Stromal cell of bone marrow (primary cell): ENCODE measurements around the gene SPAAR.
"Not testable (repeated sequence)": the region's sequence is repeated elsewhere in the genome, so short reads cannot be mapped to it uniquely, and the experiment has no call there.

ENCODE experiments used
- DNase-seq: peaks from one replicate; pipeline ENCODE4 v3.0.0-alpha.2; 2012; ENCODE audit warnings: low read depth

The SPAAR gene

DNA sequence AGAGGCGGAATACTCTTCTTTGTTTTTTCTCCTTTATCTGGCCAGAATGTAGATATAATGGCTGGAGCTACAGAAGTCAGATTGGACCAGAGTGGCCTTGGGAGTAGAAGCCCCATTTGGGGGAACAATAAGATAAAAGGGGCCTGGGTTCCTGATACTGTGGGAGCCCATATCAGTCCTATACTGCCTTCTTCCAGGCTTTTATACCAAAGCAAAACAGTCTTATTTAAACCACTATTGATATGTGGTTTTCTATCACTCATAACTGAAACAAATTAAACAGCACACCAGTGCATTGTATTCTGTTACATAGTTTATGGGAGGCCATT is 14.3 kb downstream of the SPAAR start:
- DNase-seq: no peak

- DNase-seq: peak; percentile 93
These were observed 14.9 kb downstream of the SPAAR start for GRCh38 chr9:35923927-35924763.

DNA sequence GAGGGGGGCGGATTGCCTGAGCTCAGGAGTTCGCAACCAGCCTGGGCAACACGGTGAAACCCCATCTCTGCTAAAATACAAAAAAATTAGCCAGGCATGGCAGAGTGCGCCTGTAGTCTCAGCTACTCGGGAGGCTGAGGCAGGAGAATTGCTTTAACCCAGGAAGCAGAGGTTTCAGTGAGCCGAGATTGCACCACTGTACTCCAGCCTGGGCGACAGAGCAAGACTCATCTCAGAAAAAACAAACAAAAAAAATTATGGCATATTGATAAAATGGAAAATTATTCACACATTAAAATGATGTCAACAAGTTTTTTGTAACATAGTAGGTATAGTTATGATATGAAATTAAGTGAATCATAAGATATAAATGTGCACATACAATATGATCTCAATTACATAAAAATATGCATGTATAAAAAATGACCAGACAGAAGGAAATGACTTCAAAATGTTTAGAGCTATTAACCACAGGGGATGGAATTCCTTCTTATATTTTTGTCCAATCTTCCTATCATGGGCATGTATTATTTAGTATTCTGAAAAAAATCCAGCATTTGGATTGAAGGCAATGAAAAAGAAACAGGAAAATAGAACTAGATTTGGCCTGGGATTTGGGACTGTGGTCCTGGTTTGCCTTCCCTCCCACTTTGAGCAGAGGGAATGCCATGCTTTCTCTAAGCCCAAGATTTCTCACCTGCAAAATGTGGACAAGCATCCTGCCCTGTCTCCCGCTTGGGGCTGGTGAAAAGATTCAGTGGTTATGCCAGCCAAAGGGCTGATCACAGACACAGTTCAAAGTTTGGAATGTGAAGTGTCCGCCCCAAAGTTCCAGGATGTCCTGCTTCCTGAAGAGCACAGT is 19.5 kb downstream of the SPAAR start:
- DNase-seq: no peak

DNA sequence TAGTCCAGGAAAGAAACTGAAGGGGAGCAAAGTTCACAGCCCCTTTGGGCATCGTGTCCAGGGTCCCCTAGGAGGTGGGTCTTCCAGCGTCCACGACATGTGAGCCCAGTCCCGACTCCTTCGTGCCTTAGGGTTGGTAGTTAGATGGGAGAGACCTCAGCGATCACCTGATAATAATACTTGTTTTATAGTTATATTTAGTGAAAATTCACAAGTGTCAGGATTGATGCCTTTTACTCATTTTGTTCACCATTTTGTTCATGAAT is 20.1 kb downstream of the SPAAR start:
- DNase-seq: no peak

DNA sequence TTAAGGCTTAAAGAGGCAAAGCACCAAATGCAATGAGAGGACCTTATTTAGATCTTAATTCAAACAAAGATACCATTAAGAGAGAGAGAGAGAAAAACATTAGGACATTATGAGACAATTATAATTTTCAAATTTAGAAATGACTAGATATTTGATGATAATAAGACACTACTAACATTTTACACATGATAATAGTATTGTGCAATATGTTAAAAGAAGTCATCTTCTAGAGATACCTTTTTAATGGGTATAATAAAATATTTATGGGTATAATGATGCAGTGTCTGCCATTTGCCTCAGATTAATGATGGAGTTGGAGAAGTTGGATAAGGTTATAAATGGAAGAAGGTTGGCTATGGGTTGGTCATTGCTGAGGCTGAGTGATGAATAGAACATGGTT is 21.2 kb downstream of the SPAAR start:
- DNase-seq: no peak

DNA sequence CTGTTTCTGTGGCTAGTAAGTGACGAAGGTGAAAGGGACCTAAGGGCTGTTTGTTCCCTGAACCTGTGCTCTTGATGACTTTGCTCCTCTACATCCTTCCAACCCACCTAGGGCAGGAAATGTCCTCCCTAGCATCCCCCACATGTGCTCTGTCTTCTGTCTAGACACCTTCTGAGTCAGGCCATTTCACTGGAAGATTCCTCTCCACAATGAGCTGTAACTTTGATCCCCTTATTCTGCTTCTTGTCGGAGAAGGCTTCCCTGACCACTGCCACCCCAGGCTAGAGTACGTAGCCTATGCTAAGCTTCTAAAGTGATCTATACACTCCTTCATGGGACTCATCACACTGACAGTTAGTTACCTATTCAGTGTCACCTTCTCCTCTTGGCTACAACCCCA is 21.7 kb downstream of the SPAAR start:
- no peak for DNase-seq

- no peak for DNase-seq
These were observed 23.4 kb downstream of the SPAAR start for GRCh38 chr9:35932735-35933134.

- DNase-seq: no peak
These were observed 24.3 kb downstream of the SPAAR start for GRCh38 chr9:35933550-35934067.

GRCh38 chr9:35934069-35934468 is 24.8 kb downstream of the SPAAR start:
- DNase-seq: not testable (repeated sequence)

GRCh38 chr9:35935261-35935660 is 26.0 kb downstream of the SPAAR start:
- no peak for DNase-seq

DNA sequence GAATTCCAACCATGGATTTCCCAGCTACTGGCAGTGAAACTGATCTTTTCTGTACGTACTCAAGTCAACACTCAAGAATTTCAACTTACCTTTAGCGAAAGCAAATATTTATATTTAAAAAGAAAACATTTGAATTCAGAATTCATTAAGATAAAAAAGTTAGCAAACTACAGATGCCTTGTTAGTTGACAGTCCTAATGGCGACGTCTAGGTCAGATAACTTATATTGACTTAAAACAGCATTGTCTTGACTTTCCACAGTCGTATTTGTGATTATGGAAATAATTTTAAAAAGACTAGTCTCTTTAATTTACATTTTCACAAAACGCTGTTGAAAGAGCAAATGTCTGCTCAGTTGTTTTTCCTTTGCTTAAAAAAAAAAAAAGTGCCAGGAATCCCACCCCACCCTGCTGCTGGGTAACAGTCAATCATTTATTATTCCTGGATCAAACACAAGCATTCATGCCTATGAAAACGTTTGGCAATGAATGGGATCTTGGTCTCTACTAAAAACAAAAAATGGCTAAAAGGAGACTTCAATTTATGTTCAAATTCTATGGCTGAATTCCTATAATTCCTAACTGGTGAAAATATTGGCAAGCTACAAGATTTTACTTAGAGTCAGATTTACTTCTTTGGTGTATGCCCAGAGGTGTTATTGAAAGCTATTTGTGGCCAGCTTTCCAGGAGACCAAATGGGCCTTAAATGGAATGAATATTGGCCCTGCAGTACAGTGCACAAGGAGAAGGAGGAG is 26.6 kb downstream of the SPAAR start:
- DNase-seq: peak; percentile 72

- no peak for DNase-seq
These were observed 27.9 kb downstream of the SPAAR start for GRCh38 chr9:35937227-35937626.

GRCh38 chr9:35938474-35939356 is 29.4 kb downstream of the SPAAR start:
- no peak for DNase-seq

DNA sequence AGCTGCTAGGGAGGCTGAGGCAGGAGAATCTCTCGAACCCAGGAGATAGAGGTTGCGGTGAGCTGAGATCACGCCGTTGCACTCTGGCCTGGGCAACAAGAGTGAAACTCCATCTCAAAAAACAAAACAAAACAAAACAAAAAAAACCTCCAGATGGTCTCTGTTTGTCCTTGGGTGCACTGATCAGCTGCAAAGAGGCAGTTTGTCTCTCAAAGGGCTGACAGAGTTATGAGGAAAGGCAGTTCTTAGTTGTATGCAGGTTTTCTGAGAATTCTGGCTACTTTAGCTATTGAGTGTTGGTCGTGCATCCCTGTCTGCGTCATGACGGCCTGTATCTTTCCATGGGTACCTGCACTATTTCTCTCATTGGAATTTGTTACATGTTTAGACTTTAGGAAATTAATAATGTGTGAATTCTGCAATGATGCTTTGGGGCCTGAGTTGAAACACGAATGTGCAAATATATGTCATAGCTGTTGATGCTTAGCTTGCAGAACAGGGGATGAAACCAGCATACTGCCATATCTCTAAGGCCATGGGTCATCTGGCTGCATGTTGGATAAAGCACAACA is 30.5 kb downstream of the SPAAR start:
- DNase-seq: no peak

- no peak for DNase-seq
These were observed 31.4 kb downstream of the SPAAR start for GRCh38 chr9:35940458-35941407.

DNA sequence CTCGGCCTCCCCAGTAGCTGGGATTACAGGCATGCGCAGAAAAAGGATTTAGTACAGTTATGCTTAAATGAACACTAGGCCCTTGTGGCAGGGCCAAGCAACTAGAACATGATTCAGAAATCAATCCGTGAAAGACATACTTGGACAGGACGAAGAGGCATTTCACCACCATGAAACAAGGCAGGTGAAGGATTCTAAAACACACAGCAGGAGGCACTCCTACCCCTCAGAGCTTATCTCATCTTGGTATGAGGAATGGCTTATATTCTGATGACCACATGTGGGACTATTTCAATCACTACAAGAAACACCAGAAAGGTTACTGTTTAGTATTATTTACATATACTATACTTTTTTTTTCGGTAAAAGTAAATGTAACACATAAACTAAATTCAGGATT is 33.0 kb downstream of the SPAAR start:
- DNase-seq: no peak

DNA sequence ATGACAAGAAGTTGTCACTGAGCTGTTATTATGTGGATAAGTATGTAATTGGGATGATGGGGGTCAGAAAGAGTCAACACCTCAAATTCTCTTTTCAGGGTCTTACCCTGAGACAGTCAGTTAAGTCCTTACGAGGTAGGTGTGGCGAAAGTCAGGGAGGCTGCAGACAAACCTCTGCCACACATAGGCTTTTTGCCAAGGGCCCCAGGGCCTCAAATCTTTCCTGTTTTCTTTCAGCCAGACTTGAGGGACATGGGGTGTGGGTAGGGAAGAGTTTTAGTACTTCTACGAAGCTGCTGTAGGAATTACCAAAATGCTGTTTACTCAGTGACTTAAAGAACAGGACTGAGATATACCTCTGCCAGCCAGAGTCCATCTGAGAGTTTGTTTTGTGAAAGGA is 34.9 kb downstream of the SPAAR start:
- no peak for DNase-seq

DNA sequence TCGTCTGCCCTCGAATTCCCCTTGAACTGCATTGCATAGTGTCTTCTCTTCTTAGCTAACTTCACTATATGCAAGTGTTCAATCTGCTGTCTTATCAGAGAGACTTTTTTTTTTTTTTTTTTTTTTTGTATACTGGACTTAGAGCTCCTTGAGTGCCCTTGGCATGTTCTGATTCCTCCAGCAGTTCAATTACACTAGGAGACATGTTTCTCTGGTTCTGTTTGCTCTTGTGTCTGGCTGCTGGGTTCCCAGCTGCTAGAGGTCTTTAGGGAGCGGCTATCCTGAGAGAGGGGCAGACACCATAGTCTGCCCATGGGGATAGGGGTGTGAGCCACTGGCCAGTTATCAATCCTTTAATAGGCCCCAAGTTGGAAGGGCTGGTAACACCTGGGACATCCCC is 35.6 kb downstream of the SPAAR start:
- no peak for DNase-seq

DNA sequence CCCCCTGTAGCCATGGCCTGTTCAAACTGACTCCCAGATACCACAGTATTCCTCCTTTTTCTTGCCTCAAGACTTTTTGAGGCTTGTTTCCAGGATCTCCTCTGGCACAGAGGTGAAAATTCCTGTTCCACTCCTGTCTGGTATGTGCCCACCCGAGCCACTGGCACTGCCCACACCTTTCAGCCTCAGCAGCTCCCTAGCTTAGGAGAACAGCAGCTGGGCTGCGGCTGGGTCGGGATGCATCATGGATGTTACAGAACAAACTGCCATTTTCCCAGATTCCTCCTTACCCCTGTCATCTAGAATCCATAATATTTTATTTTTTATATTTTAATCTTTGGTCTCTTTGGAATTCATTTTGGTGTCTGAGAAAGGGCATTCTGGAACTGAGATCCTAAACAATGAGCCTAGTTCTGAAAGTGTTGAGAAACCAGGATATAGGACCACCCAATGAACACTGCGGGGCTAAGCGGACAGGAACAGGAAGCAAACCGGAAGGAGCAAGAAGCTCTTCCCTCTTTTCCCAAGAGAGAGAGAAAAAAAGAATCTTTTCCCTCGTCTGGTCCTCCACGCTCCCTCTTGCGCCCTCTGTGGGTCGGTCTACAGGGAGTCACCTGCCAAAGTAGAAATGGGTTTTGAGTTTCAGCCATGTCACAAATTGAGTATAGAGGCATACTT is 36.2 kb downstream of the SPAAR start:
- peak; percentile 79 for DNase-seq

DNA sequence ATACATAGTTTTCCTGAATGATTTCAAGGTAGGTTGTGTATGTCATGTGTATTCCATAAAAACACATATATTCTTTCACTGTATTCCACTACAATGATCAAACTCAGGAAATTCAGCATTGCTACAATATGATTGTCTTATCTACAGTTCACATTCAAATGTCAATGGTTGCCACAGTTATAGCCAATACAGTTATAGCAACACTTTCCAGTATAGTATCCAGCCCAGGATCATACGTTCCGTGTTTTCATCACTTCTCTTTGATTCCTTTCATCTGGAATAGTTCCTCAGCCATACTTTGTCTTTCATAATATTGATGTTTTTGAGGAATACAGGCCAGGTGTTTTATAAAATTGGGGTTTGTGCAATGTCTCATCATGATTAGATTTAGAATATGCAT is 39.2 kb downstream of the SPAAR start:
- no peak for DNase-seq
